HG02571 (cell line): Measurements from ENCODE around the gene ZNF527.
"Not testable (repeated sequence)": the region's sequence is repeated elsewhere in the genome, so short reads cannot be mapped to it uniquely, and the experiment has no call there.

ENCODE experiments used
- ATAC-seq: cut with Tn5 transposase; IDR thresholded peaks from one replicate; pipeline ENCODE4 v1.9.1; 2021; ENCODE audit warnings: mild to moderate bottlenecking, moderate library complexity; ENCODE audit not compliant: unreplicated experiment

The ZNF527 gene

DNA sequence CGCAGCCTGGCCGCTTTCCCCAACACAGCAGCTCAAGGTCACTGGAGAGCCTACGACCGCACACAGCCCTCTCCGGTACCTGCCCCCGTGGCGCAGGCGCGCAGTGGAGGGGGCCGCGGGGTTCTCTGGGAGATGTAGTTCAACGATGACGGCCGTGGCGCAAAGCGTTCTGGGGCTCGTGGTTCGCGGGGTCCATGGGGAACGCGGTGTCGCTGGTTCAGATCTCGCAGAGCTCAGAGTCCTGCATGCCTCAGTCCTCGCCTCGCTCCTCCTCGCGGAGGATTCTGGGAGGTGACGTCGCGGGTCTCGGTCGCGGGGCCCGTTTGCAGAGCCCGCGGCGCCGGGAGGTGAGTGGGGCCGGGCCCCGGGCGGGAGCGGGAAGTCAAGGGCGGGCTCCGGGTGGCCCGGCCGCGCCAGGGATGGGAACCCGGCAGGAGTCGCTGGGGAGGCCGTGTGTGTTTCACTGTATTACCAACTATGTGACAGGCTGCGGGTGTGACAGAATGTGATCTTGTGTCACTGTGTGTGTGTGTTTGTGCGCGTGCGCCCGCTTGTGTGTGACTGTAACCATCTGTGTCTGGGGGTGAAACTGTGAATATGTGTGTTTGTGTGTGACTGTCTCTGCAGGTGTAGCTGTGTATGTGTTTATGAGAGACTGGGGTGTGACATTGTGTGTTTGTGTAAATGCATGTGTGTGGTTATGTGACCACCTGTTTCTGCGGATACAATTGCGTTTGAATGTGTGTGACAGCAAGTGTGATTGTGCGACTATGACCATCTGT, at the start of gene ZNF527:
ZNF527 (plus strand) TSS at position 220 of the 782 bp plus-strand sequence. CDS start 3,100 bp downstream, outside the sequence.
- peak; percentile 97 for ATAC-seq

DNA sequence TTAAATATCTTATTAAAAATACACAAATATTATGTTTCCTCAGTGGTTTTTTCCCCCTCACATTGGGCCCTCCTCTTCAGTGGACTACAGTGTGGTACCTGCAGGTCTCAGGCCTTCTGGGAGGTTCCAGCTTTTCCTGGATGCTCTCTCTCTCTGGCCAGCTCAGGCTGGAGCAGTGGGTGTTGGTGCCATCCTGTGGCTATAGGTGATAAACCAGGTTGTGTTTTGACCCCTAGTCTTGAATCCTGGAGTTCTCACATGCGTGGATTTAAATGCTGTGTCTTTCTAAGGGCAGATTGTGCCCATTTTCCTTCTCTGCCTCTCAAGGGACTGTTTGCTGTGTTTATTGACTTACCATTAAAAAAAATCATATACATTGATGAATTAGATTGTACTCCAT, 41.2 kb upstream of the ZNF527 start:
- ATAC-seq: no peak

DNA sequence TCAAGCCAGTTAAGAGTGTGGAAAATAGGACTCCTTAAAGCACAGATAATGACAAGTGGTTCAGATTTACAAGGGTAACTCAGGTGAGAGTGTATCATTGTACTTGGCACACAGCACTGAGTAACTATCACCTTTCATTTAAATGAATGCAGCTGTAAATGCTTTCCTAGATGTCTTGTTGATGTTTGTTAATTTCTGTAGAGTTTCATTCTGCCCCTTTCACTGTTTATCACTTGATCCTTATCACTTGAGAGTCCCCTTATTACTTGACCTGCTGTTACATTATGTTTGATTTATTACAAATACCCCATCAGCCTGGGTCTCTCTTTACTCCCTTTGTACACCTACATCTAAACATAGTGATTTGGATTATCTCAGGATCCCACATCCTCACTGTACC, 38.1 kb upstream of the ZNF527 start:
- no peak for ATAC-seq

DNA sequence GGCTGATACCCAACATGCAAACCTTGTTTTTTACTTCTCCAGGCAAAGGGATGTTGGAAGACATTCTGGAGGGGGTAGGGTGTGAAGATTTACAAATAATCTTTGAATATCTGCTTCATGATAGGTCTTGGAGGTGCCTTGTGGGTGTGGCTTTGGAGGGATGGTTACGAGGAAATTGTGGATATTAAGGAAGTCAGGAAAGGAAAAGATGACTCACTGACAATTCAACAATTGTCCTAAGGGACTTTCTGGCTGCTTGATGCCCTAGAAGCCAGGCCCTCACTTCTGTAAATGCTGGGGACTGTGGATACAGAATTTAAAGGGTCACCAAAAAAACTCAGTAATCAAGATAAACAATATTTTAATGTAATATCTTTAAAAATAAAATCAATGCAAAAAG, 37.4 kb upstream of the ZNF527 start:
- ATAC-seq: no peak

DNA sequence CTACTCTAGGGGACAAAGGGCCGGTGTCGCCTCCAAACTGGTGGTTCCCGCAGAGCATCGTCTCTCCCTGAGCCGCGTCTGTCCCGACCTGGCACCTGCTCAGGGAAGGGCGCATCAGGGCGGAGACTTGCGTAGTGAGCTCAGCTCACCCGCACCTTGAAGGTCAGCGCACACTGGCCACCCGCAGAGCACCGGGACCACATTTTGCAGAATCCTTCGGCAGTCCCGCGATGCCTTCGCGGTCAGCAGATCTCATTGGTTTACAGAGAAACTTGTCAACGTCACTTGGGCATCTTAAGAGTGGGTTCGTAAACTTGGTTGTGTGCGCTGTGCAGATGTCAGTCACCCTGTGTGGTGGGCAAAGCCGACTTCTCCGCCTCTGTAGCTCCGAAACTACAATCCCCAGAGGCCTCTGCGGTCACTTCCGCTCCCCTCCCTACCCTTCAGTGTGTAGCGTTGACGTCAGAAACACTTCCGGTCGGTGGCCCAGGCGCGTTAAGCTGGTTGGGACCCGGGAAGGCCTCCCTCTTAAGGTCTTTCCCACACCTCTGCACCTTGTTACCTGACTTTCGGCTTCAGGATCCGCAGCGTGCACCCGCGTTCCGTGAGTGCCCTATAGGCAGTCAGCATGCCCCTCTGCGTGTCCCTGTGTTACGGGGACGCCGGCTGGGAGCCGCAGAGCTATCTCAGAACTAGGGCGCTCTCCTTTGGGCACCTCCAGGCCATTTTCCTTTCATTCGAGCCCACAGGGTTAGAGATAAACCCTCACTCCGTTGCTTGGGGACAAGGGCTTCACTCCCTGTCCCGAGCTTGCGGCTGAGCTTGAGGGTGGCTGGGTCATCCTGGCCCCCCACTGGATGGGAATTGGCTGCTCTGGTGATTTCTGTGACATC, 36.5 kb upstream of the ZNF527 start:
- peak; percentile 68 for ATAC-seq

DNA sequence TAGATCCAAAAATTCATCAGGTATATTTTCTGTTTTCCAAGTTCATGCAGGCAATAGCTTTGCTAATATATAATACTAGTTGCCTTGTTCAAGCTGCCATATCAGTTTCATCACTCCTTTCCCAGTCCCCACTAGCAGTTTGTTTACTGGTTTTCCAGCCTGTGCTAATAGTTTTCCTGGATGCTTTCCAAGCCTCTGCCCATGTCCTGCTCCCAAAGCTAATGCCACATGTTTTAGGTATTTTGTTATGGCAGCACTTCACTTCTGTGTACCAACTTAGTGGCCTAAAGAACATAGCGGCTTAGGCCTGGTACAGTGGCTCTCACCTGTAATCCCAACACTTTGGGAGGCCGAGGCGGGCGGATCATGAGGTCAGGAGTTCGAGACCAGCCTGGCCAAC, 28.1 kb upstream of the ZNF527 start:
- no peak for ATAC-seq

DNA sequence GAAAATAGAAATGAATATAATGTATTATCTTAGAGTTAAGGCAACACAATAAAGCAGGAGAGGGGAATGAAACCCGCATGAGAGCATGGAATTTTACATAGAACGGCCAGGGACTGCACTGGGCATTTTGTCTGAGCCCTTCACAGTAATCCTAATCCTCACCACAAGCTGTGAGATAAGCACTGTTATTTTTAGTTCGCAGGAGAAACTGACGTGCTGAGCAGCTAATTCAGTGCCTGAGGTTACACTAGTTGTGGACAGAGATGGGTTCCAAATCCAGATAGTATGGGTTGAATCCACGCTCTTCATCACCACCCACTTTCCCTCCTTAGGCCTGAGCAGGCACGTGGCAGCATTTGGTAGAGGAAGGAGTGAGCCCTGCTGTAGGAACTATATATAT, 24.8 kb upstream of the ZNF527 start:
- ATAC-seq: no peak

DNA sequence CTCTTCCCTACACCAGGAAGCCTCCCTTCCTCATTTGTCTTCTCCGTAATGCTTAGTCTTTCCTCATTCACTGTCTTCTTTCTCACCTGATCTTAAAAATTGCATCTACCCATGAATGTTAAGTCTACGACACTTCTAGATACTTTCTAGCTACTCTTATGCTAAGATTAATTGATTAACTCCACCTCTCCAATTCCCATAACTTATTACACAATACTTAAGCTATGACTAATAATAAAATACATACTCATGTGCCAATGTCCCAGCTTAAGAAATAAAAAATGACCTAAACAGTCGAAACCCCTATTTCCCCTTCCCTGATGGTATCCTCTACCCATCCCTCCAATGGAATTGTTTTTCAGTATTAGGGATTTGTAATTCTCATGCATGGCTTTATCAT, 22.8 kb upstream of the ZNF527 start:
- no peak for ATAC-seq

DNA sequence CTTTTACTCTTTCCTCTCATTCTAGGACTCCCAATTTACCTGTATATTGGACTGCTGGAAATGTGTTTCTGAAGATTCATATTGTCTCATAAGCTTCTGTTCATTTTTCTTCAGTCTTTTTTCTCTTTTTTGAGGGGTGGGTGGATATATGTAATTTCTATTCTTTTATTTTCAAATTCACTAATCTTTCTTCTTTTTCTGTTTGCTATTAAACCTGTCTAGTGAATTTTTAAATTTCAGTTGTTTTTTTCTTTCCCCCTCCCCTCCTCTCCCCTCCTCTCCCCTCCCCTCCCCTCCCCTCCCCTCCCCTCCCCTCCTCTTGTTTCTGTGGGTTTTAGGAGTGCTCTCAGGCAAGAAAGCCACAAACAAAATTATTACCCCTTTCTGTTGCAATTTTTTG, 16.9 kb upstream of the ZNF527 start:
- ATAC-seq: no peak

DNA sequence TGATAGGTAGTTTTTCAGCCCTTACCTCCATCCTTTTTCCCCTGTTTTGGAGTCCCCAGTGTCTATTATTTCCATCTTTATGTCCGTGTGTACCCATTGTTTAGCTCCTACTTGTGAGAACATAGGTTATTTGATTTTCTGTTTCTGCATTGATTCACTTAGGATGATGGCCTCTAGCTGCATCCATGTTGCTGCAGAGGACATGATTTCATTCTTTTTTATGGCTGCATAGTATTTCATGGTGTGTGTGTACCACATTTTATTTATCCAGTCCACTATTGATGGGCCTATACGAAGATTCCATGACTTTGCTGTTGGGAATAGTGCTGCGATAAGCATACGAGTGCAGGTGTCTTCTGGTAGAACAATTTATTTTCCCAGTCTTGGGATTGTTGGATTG, 15.0 kb upstream of the ZNF527 start:
- no peak for ATAC-seq

DNA sequence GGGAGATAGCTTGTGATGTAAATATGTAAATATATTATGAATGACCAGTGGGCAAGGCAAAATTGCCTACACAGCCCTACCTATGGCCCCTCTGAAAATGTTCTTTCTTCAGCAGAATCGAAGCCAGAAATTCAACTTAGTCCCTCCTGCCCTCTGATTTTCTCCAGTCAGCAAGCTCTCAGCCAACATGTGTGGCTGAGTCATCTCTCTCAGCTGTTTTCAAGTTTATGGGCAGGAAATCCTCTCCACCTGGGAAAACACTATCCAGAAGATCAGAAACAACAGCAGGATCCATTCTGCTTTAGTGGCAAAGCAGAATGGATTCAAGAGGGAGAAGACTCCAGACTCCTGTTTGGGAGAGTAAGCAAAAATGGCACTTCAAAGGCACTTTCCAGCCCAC, 8.9 kb upstream of the ZNF527 start:
- ATAC-seq: no peak

DNA sequence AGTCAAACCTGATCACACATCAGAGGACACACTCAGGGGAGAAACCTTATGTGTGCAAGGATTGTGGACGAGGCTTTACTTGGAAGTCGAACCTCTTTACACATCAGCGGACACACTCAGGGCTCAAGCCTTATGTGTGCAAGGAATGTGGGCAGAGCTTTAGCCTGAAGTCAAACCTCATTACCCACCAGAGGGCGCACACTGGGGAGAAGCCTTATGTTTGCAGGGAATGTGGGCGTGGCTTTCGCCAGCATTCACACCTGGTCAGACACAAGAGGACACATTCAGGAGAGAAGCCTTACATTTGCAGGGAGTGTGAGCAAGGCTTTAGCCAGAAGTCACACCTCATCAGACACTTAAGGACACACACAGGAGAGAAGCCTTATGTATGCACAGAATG, 8.2 kb upstream of the ZNF527 start:
- no peak for ATAC-seq

DNA sequence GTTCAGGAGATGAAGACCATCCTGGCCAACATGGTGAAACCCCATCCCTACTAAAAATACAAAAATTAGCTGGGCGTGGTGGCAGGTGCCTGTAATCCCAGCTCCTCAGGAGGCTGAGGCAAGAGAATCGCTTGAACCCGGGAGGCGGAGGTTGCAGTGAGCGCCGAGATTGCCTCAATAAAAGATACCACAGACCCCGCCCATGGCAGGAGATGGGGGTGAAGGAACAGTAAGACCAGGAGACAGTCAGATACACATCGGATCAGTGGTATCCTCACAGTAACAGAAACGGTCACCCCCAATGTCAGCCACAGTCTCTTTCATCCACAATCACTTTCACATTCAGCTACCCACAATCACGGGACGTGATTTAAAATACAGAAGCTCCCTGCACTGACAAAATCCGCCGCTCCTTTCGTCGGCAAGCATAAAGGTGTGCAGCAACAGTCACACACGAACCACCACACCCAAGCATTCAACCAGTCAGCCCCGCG, 466 bp upstream of the ZNF527 start:
- peak; percentile 10 for ATAC-seq

DNA sequence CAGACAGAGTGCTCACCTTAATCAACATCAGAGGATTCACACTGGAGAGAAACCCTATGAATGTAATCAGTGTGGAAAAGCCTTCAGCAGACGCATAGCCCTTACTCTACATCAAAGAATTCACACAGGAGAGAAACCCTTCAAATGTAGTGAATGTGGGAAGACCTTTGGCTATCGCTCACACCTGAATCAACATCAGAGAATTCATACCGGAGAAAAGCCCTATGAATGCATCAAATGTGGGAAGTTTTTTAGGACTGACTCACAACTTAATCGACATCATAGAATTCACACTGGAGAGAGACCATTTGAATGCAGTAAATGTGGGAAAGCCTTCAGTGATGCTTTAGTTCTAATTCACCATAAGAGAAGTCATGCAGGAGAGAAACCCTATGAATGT, 18.3 kb downstream of the ZNF527 start:
- no peak for ATAC-seq

DNA sequence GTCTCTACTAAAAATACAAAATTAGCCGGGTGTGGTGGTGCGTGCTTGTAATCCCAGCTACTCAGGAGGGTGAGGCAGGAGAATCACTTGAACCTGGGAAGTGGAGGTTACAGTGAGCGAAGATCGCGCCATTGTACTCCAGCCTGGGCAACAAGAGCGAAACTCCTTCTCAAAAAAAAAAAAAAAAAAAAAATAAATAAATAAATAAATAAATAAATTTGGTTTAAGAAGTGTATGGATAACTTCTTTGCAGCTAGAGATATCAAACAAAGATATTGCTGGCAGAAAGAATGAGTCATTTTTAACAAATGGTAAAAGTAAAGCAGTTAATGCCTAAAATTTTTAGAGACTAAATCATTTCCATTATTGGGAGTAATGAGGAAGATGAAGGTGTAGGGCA, 20.5 kb downstream of the ZNF527 start:
- ATAC-seq: not testable (repeated sequence)

DNA sequence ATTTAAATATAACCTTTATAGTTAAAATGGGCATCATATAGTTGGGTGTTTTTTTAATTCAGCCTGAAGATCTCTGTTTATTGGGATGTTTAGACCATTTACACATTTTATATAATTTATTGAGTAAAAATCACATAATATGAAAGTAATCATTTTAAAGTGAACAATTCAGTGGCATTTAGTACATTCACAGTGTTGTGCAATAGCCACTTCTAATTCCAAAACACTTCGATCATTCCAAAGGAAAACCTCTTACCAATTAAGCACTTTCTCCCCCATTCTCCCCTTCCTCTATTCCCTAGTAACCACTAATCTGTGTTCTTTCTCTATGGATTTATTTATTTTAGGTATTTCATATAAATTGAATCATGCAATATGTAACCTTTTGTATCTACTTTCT, 30.2 kb downstream of the ZNF527 start:
- ATAC-seq: no peak

DNA sequence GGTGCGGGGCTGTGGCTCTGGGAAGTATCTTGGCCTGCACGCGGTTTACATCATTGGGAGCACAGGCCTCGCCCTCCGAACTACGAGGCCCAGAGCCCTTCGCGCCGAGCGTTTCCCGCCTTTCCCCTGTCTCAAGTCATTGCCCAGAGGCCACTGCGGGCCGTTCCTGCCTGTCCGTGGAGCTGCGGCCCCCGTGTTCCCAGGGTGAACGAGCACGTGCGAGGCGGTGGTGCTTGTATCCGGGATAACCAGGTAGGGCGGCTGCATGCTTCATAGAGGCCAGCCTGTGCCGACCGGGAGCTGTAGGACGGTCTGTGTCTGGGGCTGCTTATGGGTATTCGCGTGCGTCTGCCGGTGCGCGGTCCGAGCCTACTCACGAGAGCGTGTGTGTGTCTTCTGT, 32.5 kb downstream of the ZNF527 start:
- ATAC-seq: no peak

DNA sequence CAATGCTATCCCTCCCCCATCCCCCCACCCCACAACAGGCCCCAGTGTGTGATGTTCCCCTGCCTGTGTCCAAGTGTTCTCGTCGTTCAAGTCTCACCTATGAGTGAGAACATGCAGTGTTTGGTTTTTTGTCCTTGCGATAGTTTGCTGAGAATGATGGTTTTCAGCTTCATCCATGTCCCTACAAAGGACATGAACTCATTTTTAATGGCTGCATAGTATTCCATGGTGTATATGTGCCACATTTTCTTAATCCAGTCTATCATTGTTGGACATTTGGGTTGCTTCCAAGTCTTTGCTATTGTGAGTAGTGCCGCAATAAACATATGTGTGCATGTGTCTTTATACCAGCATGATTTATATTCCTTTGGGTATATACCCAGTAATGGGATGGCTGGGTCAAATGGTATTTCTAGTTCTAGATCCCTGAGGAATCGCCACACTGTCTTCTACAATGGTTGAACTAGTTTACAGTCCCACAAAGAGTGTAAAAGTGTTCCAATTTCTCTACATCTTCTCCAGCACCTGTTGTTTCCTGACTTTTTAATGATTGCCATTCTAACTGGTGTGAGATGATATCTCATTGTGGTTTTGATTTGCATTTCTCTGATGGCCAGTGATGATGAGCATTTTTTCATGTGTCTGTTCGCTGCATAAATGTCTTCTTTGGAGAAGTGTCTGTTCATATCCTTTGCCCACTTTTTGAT, 35.4 kb downstream of the ZNF527 start:
- ATAC-seq: not testable (repeated sequence)

DNA sequence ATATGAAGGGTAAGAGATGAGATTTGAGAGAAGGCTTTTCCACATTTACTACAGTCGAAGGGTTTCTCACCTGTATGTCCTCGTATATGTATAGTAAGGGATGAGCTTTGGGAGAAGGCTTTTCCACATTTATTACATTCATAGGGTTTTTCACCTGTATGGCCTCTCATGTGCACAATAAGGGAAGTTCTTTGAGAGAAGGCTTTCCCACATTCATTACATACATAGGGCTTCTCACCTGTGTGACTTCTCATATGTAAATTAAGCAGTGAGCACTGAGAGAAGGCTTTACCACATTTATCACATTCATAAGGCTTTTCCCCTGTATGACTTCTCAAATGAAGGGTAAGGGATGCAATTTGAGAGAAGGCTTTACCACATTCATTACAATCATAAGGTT, 41.8 kb downstream of the ZNF527 start:
- ATAC-seq: no peak

DNA sequence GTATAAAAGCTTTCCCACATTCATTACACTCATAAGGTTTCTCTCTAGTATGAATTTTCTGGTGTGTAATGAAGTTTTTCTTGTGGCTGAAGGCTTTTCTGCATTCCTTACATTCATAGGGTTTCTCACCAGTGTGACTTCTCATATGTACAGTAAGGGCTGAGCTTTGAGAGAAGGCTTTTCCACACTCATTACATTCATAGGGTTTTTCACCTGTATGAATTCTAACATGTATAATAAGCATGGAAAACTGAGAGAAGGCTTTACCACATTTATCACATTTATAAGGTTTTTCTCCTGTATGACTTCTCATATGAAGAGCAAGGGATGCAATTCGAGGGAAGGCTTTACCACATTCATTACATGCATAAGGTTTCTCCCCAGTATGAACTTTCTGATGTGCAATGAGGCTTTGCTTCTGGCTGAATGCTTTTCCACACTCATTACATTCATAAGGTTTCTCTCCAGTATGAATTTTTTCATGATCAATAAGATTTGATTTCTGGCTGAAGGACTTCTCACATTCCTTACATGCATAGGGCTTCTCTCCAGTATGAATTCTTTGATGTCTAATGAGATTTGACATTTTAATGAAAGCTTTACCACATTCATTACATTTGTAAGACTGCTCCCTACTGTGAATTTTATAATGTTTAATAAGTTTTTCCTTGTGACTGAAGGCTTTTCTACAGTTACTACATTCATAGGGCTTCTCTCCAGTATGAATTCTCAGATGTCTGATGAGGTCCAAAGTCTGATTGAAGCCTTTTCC, 42.6 kb downstream of the ZNF527 start:
- ATAC-seq: no peak
